H1 (cell line): ENCODE results near the gene FGF2. TPM values are rescaled to one million over a fixed set of nuclear protein-coding genes. Genes with fewer than 3 reads are reported as not detected.

ENCODE experiments used
- CTCF ChIA-PET: fragments of 300-600 bp; sonication (Branson Sonifier 250); formaldehyde crosslinking; loops from one replicate; lab custom pipeline; 2021; ENCODE audit not compliant: partially characterized antibody; lab: Charles Lee
- POLR2A ChIA-PET: fragments of 300-600 bp; sonication (Branson Sonifier 250); formaldehyde crosslinking; loops from one replicate; lab custom pipeline; 2021; ENCODE audit warnings: inconsistent platforms; ENCODE audit not compliant: partially characterized antibody; lab: Charles Lee
- DNase-seq, 2 experiments: peaks; one replicate each; pipeline versions ENCODE4 v3.0.0 to v3.0.0-alpha.2; 2010 to 2022; ENCODE audit warnings: low spot score in 2 of 2, low read depth in 1 of 2, mixed read lengths in 1 of 2
- FAIRE-seq: peaks from 2 replicates; lab custom pipeline; 2011; peaks lifted over from hg19 to GRCh38; lab: Jason Lieb, UNC
- H2AFZ ChIP-seq: 2 replicates; pipeline ENCODE4 v1.8.1; 2012; ENCODE audit warnings: low read length, inconsistent platforms
- H2AK5ac ChIP-seq: 2 replicates; pipeline ENCODE4 v1.6.1; 2013; ENCODE audit warnings: low read depth, low read length
- H2BK120ac ChIP-seq: replicated peaks from 2 replicates; pipeline ENCODE3; 2013; ENCODE audit warnings: low read depth, low read length, inconsistent platforms
- H2BK12ac ChIP-seq: 2 replicates; pipeline ENCODE4 v1.6.1; 2013; ENCODE audit warnings: low read depth, low read length
- H2BK15ac ChIP-seq: 2 replicates; pipeline ENCODE4 v1.6.1; 2013; ENCODE audit warnings: low read length
- H2BK20ac ChIP-seq: 2 replicates; pipeline ENCODE4 v1.6.1; 2013; ENCODE audit warnings: low read length
- H2BK5ac ChIP-seq: 2 replicates; pipeline ENCODE4 v1.6.1; 2013; ENCODE audit warnings: low read depth, low read length
- H3K14ac ChIP-seq: 2 replicates; pipeline ENCODE4 v1.6.1; 2013; ENCODE audit warnings: inconsistent platforms; ENCODE audit not compliant: insufficient read length
- H3K18ac ChIP-seq: 2 replicates; pipeline ENCODE4 v1.6.1; 2013; ENCODE audit warnings: low read length; ENCODE audit errors: extremely low read depth
- H3K23ac ChIP-seq: 2 replicates; pipeline ENCODE4 v1.6.1; 2013; ENCODE audit warnings: inconsistent platforms; ENCODE audit not compliant: insufficient read length
- H3K23me2 ChIP-seq: 2 replicates; pipeline ENCODE4 v1.6.1; 2013; ENCODE audit warnings: low read depth, low read length
- H3K27ac ChIP-seq: 2 replicates; pipeline ENCODE4 v1.6.1; 2011; ENCODE audit warnings: low read depth, low read length, inconsistent platforms
- H3K27me3 ChIP-seq, 4 experiments: replicated peaks in 1 of 4; 1 replicate in 1 of 4; 2 replicates in 3 of 4; pipeline versions ENCODE4 v1.6.1 to v1.8.1; 2011 to 2013; ENCODE audit warnings: low read length in 3 of 4, mild to moderate bottlenecking in 3 of 4, inconsistent platforms in 2 of 4, mixed read lengths in 2 of 4, moderate library complexity in 1 of 4; ENCODE audit not compliant: control insufficient read depth in 3 of 4, insufficient read depth in 3 of 4; ENCODE audit errors: extremely low read depth in 1 of 4
- H3K36me3 ChIP-seq, 4 experiments: 2 replicates each; pipeline versions ENCODE4 v1.6.1 to v1.8.1; 2011 to 2013; ENCODE audit warnings: mild to moderate bottlenecking in 4 of 4, low read length in 3 of 4, moderate library complexity in 2 of 4, control low read depth in 1 of 4, inconsistent platforms in 1 of 4; ENCODE audit not compliant: insufficient read depth in 4 of 4, control insufficient read depth in 2 of 4
- H3K4ac ChIP-seq: replicated peaks from 2 replicates; pipeline ENCODE3; 2013; ENCODE audit warnings: low read length, low read depth, mixed read lengths, inconsistent platforms; ENCODE audit not compliant: insufficient read length
- H3K4me1 ChIP-seq, 4 experiments: replicated peaks in 1 of 4; 1 replicate in 1 of 4; 2 replicates in 3 of 4; pipeline versions ENCODE4 v1.6.1 to v1.8.1; 2011 to 2013; ENCODE audit warnings: low read length in 3 of 4, inconsistent platforms in 2 of 4, mixed read lengths in 1 of 4; ENCODE audit not compliant: insufficient read depth in 4 of 4, control insufficient read depth in 3 of 4
- H3K4me2 ChIP-seq, 2 experiments: 2 replicates each; pipeline versions ENCODE4 v1.6.1 to v1.8.1; 2011 to 2013; ENCODE audit warnings: low read depth in 2 of 2, low read length in 2 of 2, control low read depth in 1 of 2, inconsistent platforms in 1 of 2, mild to moderate bottlenecking in 1 of 2; ENCODE audit not compliant: insufficient read depth in 1 of 2
- H3K4me3 ChIP-seq, 4 experiments: fragments of 200-600, 300-600 bp in 1 of 4; sonication (generic), shearing (Covaris generic), sonication (Bioruptor Twin) in 1 of 4; 2 replicates each; pipeline versions ENCODE4 v1.5.1 to v1.8.1; 2011 to 2016; ENCODE audit warnings: low read length in 4 of 4, low read depth in 3 of 4, control low read depth in 2 of 4, inconsistent platforms in 2 of 4, mild to moderate bottlenecking in 2 of 4, mixed read lengths in 1 of 4, moderate library complexity in 1 of 4; ENCODE audit not compliant: insufficient read depth in 2 of 4; ENCODE audit errors: extremely low read depth in 1 of 4
- H3K56ac ChIP-seq: replicated peaks from 2 replicates; pipeline ENCODE3; 2013; ENCODE audit warnings: low read depth, mild to moderate bottlenecking, mixed read lengths, low read length, inconsistent platforms; ENCODE audit not compliant: insufficient read length
- H3K79me1 ChIP-seq: 2 replicates; pipeline ENCODE4 v1.6.1; 2013; ENCODE audit warnings: low read depth, low read length, control low read depth
- H3K79me2 ChIP-seq, 2 experiments: 2 replicates each; pipeline versions ENCODE4 v1.6.1 to v1.8.1; 2012 to 2013; ENCODE audit warnings: low read length in 2 of 2, mild to moderate bottlenecking in 2 of 2, inconsistent platforms in 1 of 2; ENCODE audit not compliant: insufficient read depth in 2 of 2, control insufficient read depth in 1 of 2
- H3K9ac ChIP-seq, 4 experiments: replicated peaks in 1 of 4; 1 replicate in 1 of 4; 2 replicates in 3 of 4; pipeline versions ENCODE4 v1.6.1 to v1.8.1; 2011 to 2013; ENCODE audit warnings: low read depth in 3 of 4, low read length in 3 of 4, control low read depth in 2 of 4, mild to moderate bottlenecking in 2 of 4, moderate library complexity in 2 of 4, inconsistent platforms in 1 of 4; ENCODE audit errors: extremely low read depth in 1 of 4
- H3K9me3 ChIP-seq, 2 experiments: 2 replicates each; pipeline versions ENCODE4 v1.6.1 to v1.8.1; 2012 to 2013; ENCODE audit warnings: mild to moderate bottlenecking in 2 of 2, moderate library complexity in 2 of 2, control low read depth in 1 of 2, inconsistent platforms in 1 of 2, low read depth in 1 of 2, low read length in 1 of 2, mixed read lengths in 1 of 2; ENCODE audit not compliant: insufficient read depth in 2 of 2
- H4K20me1 ChIP-seq, 2 experiments: replicated peaks in 1 of 2; 2 replicates each; pipeline versions ENCODE3 to v1.8.1; 2011 to 2013; ENCODE audit warnings: inconsistent platforms in 2 of 2, low read length in 2 of 2, mild to moderate bottlenecking in 1 of 2; ENCODE audit not compliant: insufficient read depth in 2 of 2, control insufficient read depth in 1 of 2
- H4K5ac ChIP-seq: 2 replicates; pipeline ENCODE4 v1.6.1; 2013; ENCODE audit warnings: low read length, low read depth, mixed read lengths, inconsistent platforms; ENCODE audit not compliant: insufficient read length
- H4K8ac ChIP-seq: 2 replicates; pipeline ENCODE4 v1.8.0; 2013; ENCODE audit warnings: mild to moderate bottlenecking, moderate library complexity, low read length, inconsistent platforms; ENCODE audit not compliant: insufficient read depth; ENCODE audit errors: extremely low read depth
- H4K91ac ChIP-seq: replicated peaks from 2 replicates; pipeline ENCODE3; 2013; ENCODE audit warnings: low read length, mixed read lengths, inconsistent platforms; ENCODE audit not compliant: insufficient read length
- BACH1 ChIP-seq: IDR thresholded peaks from 2 replicates; pipeline ENCODE4 v1.6.1; 2012; ENCODE audit warnings: low read length, improper control_type of control experiment
- POLR2AphosphoS5 ChIP-seq: IDR thresholded peaks from 2 replicates; pipeline ENCODE4 v1.6.1; 2011; ENCODE audit warnings: low read depth, low read length
- SIRT6 ChIP-seq: IDR thresholded peaks from one replicate; pipeline ENCODE4 v1.7.1; 2012; ENCODE audit warnings: low read length, inconsistent platforms
- WGBS, 2 experiments: shearing (Covaris generic) in 1 of 2; methylation state at CpG; one replicate each; pipeline versions ENCODE4 v1.1.6 to v1.1.7; 2013 to 2015; ENCODE audit warnings: low lambda C conversion rate in 2 of 2, mixed read lengths in 2 of 2, inconsistent platforms in 1 of 2, low coverage in 1 of 2, missing lambda C conversion rate in 1 of 2; ENCODE audit not compliant: insufficient replicate concordance in 2 of 2, insufficient coverage in 1 of 2, insufficient read length in 1 of 2; ENCODE audit errors: extremely low coverage in 1 of 2, missing lambda C conversion rate in 1 of 2; 5-methylcytosine and 5-hydroxymethylcytosine counted together
- polyA plus RNA-seq, 7 experiments: library from polyadenylated mRNA; depleted of rRNA in 3 of 7; stranded (reverse) in 5 of 7; unstranded in 2 of 7; fragments of >200 nt in 5 of 7; fragments of 200-250 nt in 2 of 7; gene quantifications; 1 replicate in 5 of 7; 2 replicates in 1 of 7; 4 replicates in 1 of 7; pipeline versions ENCODE4 v1.2.1 to v1.2.3, GENCODE V29; 2011 to 2013; ENCODE audit warnings: missing spikeins in 2 of 7, mixed read lengths in 2 of 7
- total RNA-seq: library from RNA; stranded (reverse); fragmentation: NEBNext Ultra II Directional; extraction: Animal tissue kit (Norgen Biotek cat#: 25700); gene quantifications from 2 replicates; pipeline ENCODE4 v1.2.1, GENCODE V29; 2021

The FGF2 gene
- total and polyA plus RNA-seq, 2 of the 8 experiments (the other 6 are each of a cell fraction or from before 2014, with no cell fraction given), result 23.4 to 145 TPM

DNA sequence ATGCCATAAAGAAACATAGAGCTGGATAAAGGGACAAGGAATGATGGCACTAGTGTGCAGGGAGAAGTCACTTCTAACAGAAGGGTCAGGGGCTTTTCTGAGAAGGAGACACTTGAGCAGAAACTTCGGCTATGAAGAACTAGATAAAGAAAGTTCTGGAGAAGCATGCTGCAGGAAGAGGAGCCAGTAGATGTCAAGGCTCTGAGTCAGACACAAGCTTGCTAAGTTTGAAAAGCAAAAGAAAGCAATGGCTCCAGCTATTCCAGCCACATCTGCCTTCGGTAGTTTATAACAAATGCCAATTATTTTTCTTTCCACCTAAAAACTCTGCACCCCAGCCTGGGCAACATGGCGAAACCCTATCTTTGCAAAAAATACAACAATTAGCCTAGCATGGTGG, 88.3 kb downstream of the FGF2 start:
- TF ChIP-seq SIRT6 (no peak), POLR2AphosphoS5 (no peak), BACH1 (no peak)
- CTCF ChIA-PET, result interaction anchor here (0.6 to 2.5 kb wide), 5 partner anchors 11 to 313 kb away, joined by 3 to 14 read pairs (median 4); no protein-coding TSS in a partner anchor
- Histone ChIP-seq H3K79me2 (no peaks in the 10 kb centered on the region), H2BK120ac (no peak overlapping the region), H2BK5ac (no peak overlapping the region), H4K20me1 (no peaks in the 10 kb centered on the region), H3K23ac (no peak overlapping the region), H2BK15ac (no peak overlapping the region), H3K23me2 (no peaks in the 10 kb centered on the region), H3K36me3 (peaks cover 0 to 8% (median 0%) of the 10 kb centered on the region in 4 experiments; a peak in 3 of 8 replicates), H4K8ac (no peak overlapping the region), H3K14ac (no peak overlapping the region), H4K91ac (no peak overlapping the region), H3K27me3 (peaks cover 0 to 3% (median 0%) of the 10 kb centered on the region in 4 experiments; a peak in 1 of 7 replicates), H3K79me1 (no peaks in the 10 kb centered on the region), H3K9me3 (no peaks in the 10 kb centered on the region), H3K4ac (no peak overlapping the region), H2BK20ac (no peak overlapping the region), H3K4me3 (no peak overlapping the region), H4K5ac (no peak overlapping the region), H3K9ac (no peak overlapping the region), H3K56ac (no peak overlapping the region), H3K18ac (no peak overlapping the region), H2AK5ac (no peak overlapping the region), H2AFZ (no peak overlapping the region), H3K27ac (no peak overlapping the region), H3K4me2 (no peak overlapping the region), H3K4me1 (no peaks in the 10 kb centered on the region), H2BK12ac (no peak overlapping the region)
- DNase-seq (no peak), FAIRE-seq (no peak)
- POLR2A ChIA-PET, result interaction anchor here (1.1 to 5.7 kb wide), 3 partner anchors 8 to 74 kb away, joined by 3 to 28 read pairs (median 3); partner anchors contain the start of gene NUDT6
- 71% methylated on average over 3 of the region's 3 CpGs; no CpG with 5 or more reads in 1 of the 2 experiments for WGBS, 2 experiments
